GM23248 (cell line): ENCODE measurements around the gene NUP188.

Experiments
- EZH2 ChIP-seq: fragments of 200-600 bp; sonication (generic); IDR thresholded peaks from 2 replicates; pipeline ENCODE4 v1.6.1; 2018; ENCODE audit warnings: antibody characterized with exemption, mild to moderate bottlenecking; ENCODE audit not compliant: insufficient read depth, poor library complexity, severe bottlenecking
- EZH2phosphoT487 ChIP-seq: fragments of 200-600 bp; sonication (generic); IDR thresholded peaks from 2 replicates; pipeline ENCODE4 v1.6.1; 2018; ENCODE audit warnings: antibody characterized with exemption, moderate library complexity, mild to moderate bottlenecking, low read depth; ENCODE audit not compliant: insufficient read depth

DNA sequence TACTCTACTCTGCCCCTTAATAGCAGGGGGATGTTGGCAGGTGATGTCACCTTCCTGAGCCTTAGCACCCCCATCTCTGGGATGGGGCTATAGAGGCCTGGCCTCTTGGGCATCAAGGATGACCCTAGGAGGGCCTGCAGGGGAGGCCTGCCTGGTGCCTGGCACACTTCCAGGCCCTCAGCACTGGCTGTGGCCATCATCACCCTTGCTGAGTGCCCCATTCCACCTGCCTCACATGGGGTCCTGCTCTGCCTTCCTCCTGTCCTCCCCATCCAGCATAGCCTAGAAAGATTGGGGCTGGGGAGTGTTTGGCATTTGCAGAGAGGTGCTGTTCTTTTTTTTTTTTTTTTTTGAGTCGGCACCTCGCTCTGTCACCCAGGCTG lies 44.4 kb upstream of the NUP188 start:
- TF ChIP-seq EZH2 (no peak), EZH2phosphoT487 (no peak)
